HG02623 (cell line): ENCODE measurements around the gene FOXO3B.
"Not testable (repeated sequence)": the region's sequence is repeated elsewhere in the genome, so short reads cannot be mapped to it uniquely, and the experiment has no call there.

ENCODE experiments used
- ATAC-seq: cut with Tn5 transposase; IDR thresholded peaks from one replicate; pipeline ENCODE4 v1.9.1; 2021; ENCODE audit warnings: moderate library complexity; ENCODE audit not compliant: unreplicated experiment

The FOXO3B gene

GRCh38 chr17:18661924-18662624 lies 20.0 kb downstream of the FOXO3B start:
- not testable (repeated sequence) for ATAC-seq

GRCh38 chr17:18650094-18650493 lies 32.0 kb downstream of the FOXO3B start:
- ATAC-seq = not testable (repeated sequence)

GRCh38 chr17:18644291-18644690 lies 37.8 kb downstream of the FOXO3B start, which contains the start of gene TBC1D28:
TBC1D28 (minus strand) TSS chr17:18644391; CDS start chr17:18641352, 3,039 bp downstream.
- ATAC-seq = not testable (repeated sequence)

GRCh38 chr17:18643124-18643523 lies 39.0 kb downstream of the FOXO3B start:
- ATAC-seq = not testable (repeated sequence)

GRCh38 chr17:18638357-18638756 lies 43.8 kb downstream of the FOXO3B start:
- ATAC-seq = not testable (repeated sequence)

- not testable (repeated sequence) for ATAC-seq
Observed at GRCh38 chr17:18636237-18636636, 45.9 kb downstream of the FOXO3B start.

- not testable (repeated sequence) for ATAC-seq
Observed at GRCh38 chr17:18635773-18636172, 46.3 kb downstream of the FOXO3B start.

GRCh38 chr17:18634550-18635263 lies 47.4 kb downstream of the FOXO3B start:
- ATAC-seq = not testable (repeated sequence)
